ENCODE results near the gene RAB4A. TPM values are rescaled to one million over a fixed set of nuclear protein-coding genes. Genes with fewer than 3 reads are reported as not detected.

RAB4A gene
- total RNA-seq, 1 donor from 2014 or later: 71.8 TPM

- TF ChIP-seq CTCF (conservative IDR thresholded peaks at IDR 0.05): no peak
- Mint-ChIP-seq H3K4me3 (no peak overlapping the region), H3K36me3 (peaks cover 16% of the 10 kb centered on the region), H3K27me3 (no peaks in the 10 kb centered on the region), H3K27ac (peak overlapping the region; percentile 88), H3K4me1 (ENCODE audit: unreplicated experiment) (peaks cover 19% of the 10 kb centered on the region), H3K9me3 (peaks cover 11% of the 10 kb centered on the region)
- DNase-seq (ENCODE audit: extremely low spot score, unreplicated experiment): no peak
These were observed 10.0 kb downstream of the RAB4A start for GRCh38 chr1:229280921-229281320.

GRCh38 chr1:229281339-229281926 lies 10.5 kb downstream of the RAB4A start:
- peak; percentile 37 for TF ChIP-seq CTCF (conservative IDR thresholded peaks at IDR 0.05)
- peak overlapping the region; percentile 10 for H3K4me3 Mint-ChIP-seq
- H3K9me3 Mint-ChIP-seq: peaks cover 11% of the 10 kb centered on the region
- peaks cover 16% of the 10 kb centered on the region for H3K36me3 Mint-ChIP-seq
- H3K27me3 Mint-ChIP-seq: no peaks in the 10 kb centered on the region
- DNase-seq (ENCODE audit: extremely low spot score, unreplicated experiment): no peak
- peaks cover 20% of the 10 kb centered on the region for H3K4me1 Mint-ChIP-seq (ENCODE audit: unreplicated experiment)
- peak overlapping the region; percentile 47 for H3K27ac Mint-ChIP-seq

GRCh38 chr1:229282295-229282823 lies 11.4 kb downstream of the RAB4A start:
- TF ChIP-seq CTCF (conservative IDR thresholded peaks at IDR 0.05): no peak
- peak overlapping the region; percentile 54 for H3K27ac Mint-ChIP-seq
- H3K4me1 Mint-ChIP-seq (ENCODE audit: unreplicated experiment): peaks cover 29% of the 10 kb centered on the region
- no peak for DNase-seq (ENCODE audit: extremely low spot score, unreplicated experiment)
- no peak overlapping the region for H3K4me3 Mint-ChIP-seq
- peaks cover 18% of the 10 kb centered on the region for H3K36me3 Mint-ChIP-seq
- no peaks in the 10 kb centered on the region for H3K27me3 Mint-ChIP-seq
- H3K9me3 Mint-ChIP-seq: peaks cover 11% of the 10 kb centered on the region

GRCh38 chr1:229283183-229283611 lies 12.3 kb downstream of the RAB4A start:
- H3K36me3 Mint-ChIP-seq: peaks cover 22% of the 10 kb centered on the region
- H3K27ac Mint-ChIP-seq: no peak overlapping the region
- TF ChIP-seq CTCF (conservative IDR thresholded peaks at IDR 0.05): no peak
- DNase-seq (ENCODE audit: extremely low spot score, unreplicated experiment): no peak
- H3K9me3 Mint-ChIP-seq: peaks cover 11% of the 10 kb centered on the region
- no peak overlapping the region for H3K4me3 Mint-ChIP-seq
- peaks cover 33% of the 10 kb centered on the region for H3K4me1 Mint-ChIP-seq (ENCODE audit: unreplicated experiment)
- H3K27me3 Mint-ChIP-seq: no peaks in the 10 kb centered on the region

- peaks cover 24% of the 10 kb centered on the region for H3K36me3 Mint-ChIP-seq
- DNase-seq (ENCODE audit: extremely low spot score, unreplicated experiment): no peak
- TF ChIP-seq CTCF (conservative IDR thresholded peaks at IDR 0.05): no peak
- H3K4me3 Mint-ChIP-seq: no peak overlapping the region
- no peak overlapping the region for H3K27ac Mint-ChIP-seq
- peaks cover 33% of the 10 kb centered on the region for H3K4me1 Mint-ChIP-seq (ENCODE audit: unreplicated experiment)
- no peaks in the 10 kb centered on the region for H3K27me3 Mint-ChIP-seq
- H3K9me3 Mint-ChIP-seq: peaks cover 11% of the 10 kb centered on the region
These were observed 14.0 kb downstream of the RAB4A start for GRCh38 chr1:229284887-229285286.
